K562 (cell line): Measurements from ENCODE around the gene C16orf74. TPM values are rescaled to one million over a fixed set of nuclear protein-coding genes. Genes with fewer than 3 reads are reported as not detected.

Experiments
- ARID2 ChIP-seq: fragments of 450-650 bp; IDR thresholded peaks from 2 replicates; pipeline ENCODE4 v1.6.1; 2017; ENCODE audit warnings: antibody characterized with exemption, mild to moderate bottlenecking
- ATF4 ChIP-seq: fragments of 450-650 bp; formaldehyde crosslinking; IDR thresholded peaks from 2 replicates; pipeline ENCODE4 v1.4.0; 2022; ENCODE audit warnings: mild to moderate bottlenecking, moderate library complexity
- DIDO1 ChIP-seq: fragments of 450-650 bp; IDR thresholded peaks from 2 replicates; pipeline ENCODE4 v1.6.1; 2016; ENCODE audit warnings: low read depth, missing biosample characterization, missing genetic modification characterization
- GABPA ChIP-seq: fragments of 200-800 bp; sonication (Bioruptor generic); conservative IDR thresholded peaks from 2 replicates; pipeline ENCODE4 v1.6.1; 2016; ENCODE audit warnings: low read depth, missing genetic modification characterization, missing compliant biosample characterization
- GATAD2B ChIP-seq: fragments of 450-650 bp; IDR thresholded peaks from 2 replicates; pipeline ENCODE4 v1.6.1; 2017; ENCODE audit warnings: mild to moderate bottlenecking, borderline replicate concordance
- HES1 ChIP-seq: fragments of 450-650 bp; IDR thresholded peaks from 2 replicates; pipeline ENCODE4 v1.6.1; 2016; ENCODE audit warnings: low read depth, mild to moderate bottlenecking, moderate library complexity
- HNRNPLL ChIP-seq: fragments of 200-400 bp; formaldehyde crosslinking; IDR thresholded peaks from 2 replicates; pipeline ENCODE4 v1.6.1; 2017; ENCODE audit warnings: low read length, low read depth, mild to moderate bottlenecking; ENCODE audit not compliant: poor library complexity, severe bottlenecking
- IRF9 ChIP-seq: fragments of 450-650 bp; IDR thresholded peaks from 2 replicates; pipeline ENCODE4 v1.6.1; 2016; ENCODE audit warnings: missing biosample characterization, missing genetic modification characterization
- MEF2D ChIP-seq: conservative IDR thresholded peaks from 2 replicates; pipeline ENCODE4 v1.6.1; 2016; ENCODE audit warnings: low read depth, missing genetic modification characterization, missing compliant biosample characterization
- NR3C1 ChIP-seq: sonication (generic); formaldehyde crosslinking; IDR thresholded peaks from 2 replicates; pipeline ENCODE4 v1.8.1; 2022; ENCODE audit warnings: missing genetic modification reagents
- RAD21 ChIP-seq, 2 experiments: fragments of 250-450 bp in 1 of 2; fragments of 450-650 bp in 1 of 2; sonication (Bioruptor Pico) in 1 of 2; formaldehyde crosslinking in 1 of 2; IDR thresholded peaks in 1 of 2; conservative IDR thresholded peaks in 1 of 2; 2 replicates each; pipeline versions ENCODE4 v1.4.0 to v1.8.0; 2020 to 2022; ENCODE audit warnings: mild to moderate bottlenecking in 2 of 2, moderate library complexity in 1 of 2
- TAF7 ChIP-seq: fragments of 450-650 bp; IDR thresholded peaks from 2 replicates; pipeline ENCODE4 v1.6.1; 2016; ENCODE audit warnings: missing genetic modification characterization, missing compliant biosample characterization
- TEAD1 ChIP-seq, 2 experiments: fragments of 450-650 bp in 1 of 2; sonication (generic) in 1 of 2; formaldehyde crosslinking; IDR thresholded peaks; 2 replicates each; pipeline versions ENCODE4 v1.4.0 to v1.8.0; 2020 to 2022; ENCODE audit warnings: mild to moderate bottlenecking in 2 of 2, missing genetic modification reagents in 1 of 2
- U2AF2 ChIP-seq: fragments of 200-400 bp; formaldehyde crosslinking; optimal IDR thresholded peaks from 2 replicates; pipeline ENCODE3; 2017; ENCODE audit warnings: low read depth, mild to moderate bottlenecking, low read length
- XRCC4 ChIP-seq: IDR thresholded peaks from one replicate; pipeline ENCODE4 v1.6.1; 2011; ENCODE audit not compliant: insufficient read depth, insufficient read length; ENCODE audit errors: extremely low read depth
- ZBTB7A ChIP-seq: IDR thresholded peaks from 2 replicates; pipeline ENCODE4 v1.6.1; 2011; ENCODE audit warnings: low read depth, mild to moderate bottlenecking, low read length, moderate library complexity, borderline replicate concordance; ENCODE audit not compliant: control insufficient read depth
- ZFP30 ChIP-seq: fragments of 250-450 bp; sonication (Bioruptor Pico); IDR thresholded peaks from 2 replicates; pipeline ENCODE4 v1.8.0; 2022; ENCODE audit warnings: moderate library complexity, mild to moderate bottlenecking, inconsistent platforms, borderline replicate concordance
- ZNF165 ChIP-seq: fragments of 250-450 bp; sonication (Bioruptor Pico); IDR thresholded peaks from 2 replicates; pipeline ENCODE4 v1.4.0; 2020; ENCODE audit warnings: borderline replicate concordance
- ZNF561 ChIP-seq: fragments of 450-650 bp; formaldehyde crosslinking; conservative IDR thresholded peaks from 2 replicates; pipeline ENCODE4 v1.4.0; 2020; ENCODE audit warnings: mild to moderate bottlenecking, moderate library complexity
- ZNF592 ChIP-seq: fragments of 450-650 bp; IDR thresholded peaks from 2 replicates; pipeline ENCODE4 v1.6.1; 2017; ENCODE audit warnings: antibody characterized with exemption, mild to moderate bottlenecking
- polyA plus RNA-seq, 8 experiments: library from polyadenylated mRNA; depleted of rRNA in 4 of 8; stranded (reverse) in 5 of 8; unstranded in 3 of 8; fragments of >200 nt; fragmentation: Nextera tagmentation in 2 of 8; fragmentation: Illumina TruSeq in 1 of 8; extraction: Ambion mirVana in 2 of 8; extraction: Trizol in 1 of 8; gene quantifications; 2 replicates each; pipeline versions ENCODE4 v1.2.1 to v1.2.3, GENCODE V29; 2011 to 2014; ENCODE audit warnings: inconsistent platforms in 1 of 8, missing spikeins in 1 of 8
- total RNA-seq, 7 experiments: library from RNA; depleted of rRNA in 6 of 7; stranded (reverse); fragments of >200 nt in 6 of 7; fragmentation: Illumina TruSeq in 2 of 7; extraction: Trizol in 2 of 7; gene quantifications; 2 replicates each; pipeline versions ENCODE4 v1.2.1 to v1.2.3, GENCODE V29; 2011 to 2021; ENCODE audit warnings: low replicate concordance in 1 of 7

Gene C16orf74
- total and polyA plus RNA-seq, 9 of the 15 experiments (the other 6 are each of a cell fraction or from before 2014, with no cell fraction given): not detected

GRCh38 chr16:85798901-85799496 is 48.1 kb upstream of the C16orf74 start (continued):
- no peak for TF ChIP-seq ZNF592
- no peak for TF ChIP-seq ZNF165 (CRISPR knock-in tag)
- TF ChIP-seq HNRNPLL: peak; percentile 42
- 0 out of 4 replicates have a peak, but pooled peaks of 1 of the 2 experiments have one; percentile 1 for TF ChIP-seq TEAD1 (CRISPR knock-in tag; IDR thresholded peaks at IDR 0.05)
- peak; percentile 54; the same call in 1 of the 2 replicates for TF ChIP-seq ZBTB7A
- no peak; the same call in 1 of the 2 replicates for TF ChIP-seq GATAD2B
- TF ChIP-seq ATF4 (CRISPR knock-in tag): no peak
- no peak for TF ChIP-seq MEF2D
- no peak for TF ChIP-seq ARID2
- TF ChIP-seq NR3C1 (CRISPR knock-in tag): no peak
- TF ChIP-seq GABPA (tag): no peak
- TF ChIP-seq IRF9 (tag): no peak
- no peak for TF ChIP-seq HES1
- TF ChIP-seq U2AF2: no peak
- no peak for TF ChIP-seq ZFP30
- no peak for TF ChIP-seq RAD21 (CRISPR knock-in tag; conservative IDR thresholded peaks at IDR 0.05 in 1 of 2, IDR thresholded peaks at IDR 0.05 in 1 of 2)
- no peak for TF ChIP-seq ZNF561 (CRISPR knock-in tag)
- no peak for TF ChIP-seq XRCC4
- no peak for TF ChIP-seq TAF7 (tag)
- no peak for TF ChIP-seq DIDO1 (tag)
